A673 (cell line): ENCODE data around the gene HSD11B1L. TPM values are rescaled to one million over a fixed set of nuclear protein-coding genes. Genes with fewer than 3 reads are reported as not detected.

ENCODE experiments used
- BruUV-seq: library from RNA; stranded (reverse); fragments of 400-500 nt; replicated peaks from 2 replicates; lab custom pipeline; 2021; lab: Mats Ljungman, UMichigan
- CTCF ChIA-PET: fragments of 300-600 bp; sonication (Branson Sonifier 250); formaldehyde crosslinking; loops from one replicate; lab custom pipeline; 2022; ENCODE audit warnings: antibody characterized with exemption; lab: Charles Lee
- POLR2A ChIA-PET: fragments of 300-600 bp; sonication (Branson Sonifier 250); formaldehyde crosslinking; loops from one replicate; lab custom pipeline; 2022; ENCODE audit warnings: antibody characterized with exemption; ENCODE audit not compliant: low non-redundant PET; lab: Charles Lee
- DNase-seq: peaks from one replicate; pipeline ENCODE4 v3.0.0-alpha.2; 2015; ENCODE audit warnings: low spot score
- H3K27ac ChIP-seq: fragments of 200-600 bp; sonication (generic); 2 replicates; pipeline ENCODE4 v1.5.1; 2016; ENCODE audit warnings: mixed run types, low read depth, mild to moderate bottlenecking, mixed read lengths, antibody characterized with exemption, low read length; ENCODE audit not compliant: poor library complexity, severe bottlenecking
- H3K27me3 ChIP-seq: fragments of 200-600 bp; sonication (generic); replicated peaks from 2 replicates; pipeline ENCODE4 v1.6.1; 2017; ENCODE audit warnings: mixed run types, low read depth, mild to moderate bottlenecking, mixed read lengths, antibody characterized with exemption, low read length; ENCODE audit not compliant: insufficient read depth, poor library complexity
- H3K36me3 ChIP-seq: fragments of 200-600 bp; sonication (generic); 2 replicates; pipeline ENCODE4 v1.6.1; 2016; ENCODE audit warnings: mixed run types, mild to moderate bottlenecking, mixed read lengths, antibody characterized with exemption, low read length; ENCODE audit not compliant: insufficient read depth, poor library complexity, severe bottlenecking
- H3K4me1 ChIP-seq: fragments of 200-600 bp; sonication (generic); 2 replicates; pipeline ENCODE4 v1.6.1; 2017; ENCODE audit warnings: mixed run types, mild to moderate bottlenecking, mixed read lengths, antibody characterized with exemption, low read length; ENCODE audit not compliant: insufficient read depth, poor library complexity, severe bottlenecking
- H3K4me3 ChIP-seq: fragments of 200-600 bp; sonication (generic); 2 replicates; pipeline ENCODE4 v1.5.1; 2016; ENCODE audit warnings: low read depth, mixed run types, mild to moderate bottlenecking, mixed read lengths, low read length; ENCODE audit not compliant: poor library complexity, severe bottlenecking
- H3K9me3 ChIP-seq: fragments of 200-600 bp; sonication (generic); 2 replicates; pipeline ENCODE4 v1.6.1; 2016; ENCODE audit warnings: mixed run types, low read depth, mild to moderate bottlenecking, mixed read lengths, antibody characterized with exemption, low read length; ENCODE audit not compliant: poor library complexity, severe bottlenecking
- EZH2 ChIP-seq: fragments of 200-600 bp; sonication (generic); IDR thresholded peaks from 2 replicates; pipeline ENCODE4 v1.6.1; 2017; ENCODE audit warnings: borderline replicate concordance, low read depth, mild to moderate bottlenecking, mixed read lengths, antibody characterized with exemption, low read length; ENCODE audit not compliant: poor library complexity, severe bottlenecking
- intact Hi-C: fragments of 100-400 bp; cut with micrococcal nuclease; formaldehyde crosslinking; loops from one replicate; pipeline ENCODE4 v1.10.0; 2022; ENCODE audit not compliant: unreplicated experiment
- total RNA-seq: library from RNA; stranded (reverse); gene quantifications from 2 replicates; pipeline ENCODE4 v1.2.3, GENCODE V29; 2021
- TF ChIP-seq, protein P1 (sequence below): fragments of 300-800, 200-600 bp; sonication (generic); conservative IDR thresholded peaks from 2 replicates; pipeline ENCODE4 v1.5.1; 2017; ENCODE audit warnings: low read depth, mild to moderate bottlenecking, antibody characterized with exemption, low read length, moderate library complexity, mixed read lengths

HSD11B1L gene
- total RNA-seq, 1 experiment from 2014 or later: 5.7 TPM

DNA sequence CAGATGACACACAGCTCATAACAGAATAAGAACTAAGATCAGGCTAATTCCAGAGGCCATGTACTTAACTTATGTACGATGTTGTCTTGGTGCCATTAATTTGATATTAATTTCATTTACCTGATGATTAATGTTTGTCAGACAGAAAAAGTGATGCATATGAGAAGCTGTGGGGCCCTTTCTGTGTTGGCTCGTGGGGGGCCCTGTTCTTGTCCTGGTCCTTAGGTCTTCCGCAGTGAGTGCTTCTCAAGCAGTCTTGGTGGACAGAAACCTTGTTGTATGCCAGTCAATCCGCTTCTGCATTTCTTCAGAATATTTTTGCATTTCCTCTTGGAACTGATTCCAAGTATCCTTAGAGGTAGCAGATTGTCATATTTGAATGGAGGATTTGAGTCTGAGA, 37.8 kb upstream of the HSD11B1L start:
- CTCF ChIA-PET: no interaction called here
- no peaks in the 10 kb centered on the region for H3K27me3 ChIP-seq
- no peak overlapping the region for H3K27ac ChIP-seq
- DNase-seq: no peak
- H3K9me3 ChIP-seq: no peaks in the 10 kb centered on the region
- intact Hi-C loops: no loop called here
- POLR2A ChIA-PET: no interaction called here
- TF ChIP-seq, protein P1, sequence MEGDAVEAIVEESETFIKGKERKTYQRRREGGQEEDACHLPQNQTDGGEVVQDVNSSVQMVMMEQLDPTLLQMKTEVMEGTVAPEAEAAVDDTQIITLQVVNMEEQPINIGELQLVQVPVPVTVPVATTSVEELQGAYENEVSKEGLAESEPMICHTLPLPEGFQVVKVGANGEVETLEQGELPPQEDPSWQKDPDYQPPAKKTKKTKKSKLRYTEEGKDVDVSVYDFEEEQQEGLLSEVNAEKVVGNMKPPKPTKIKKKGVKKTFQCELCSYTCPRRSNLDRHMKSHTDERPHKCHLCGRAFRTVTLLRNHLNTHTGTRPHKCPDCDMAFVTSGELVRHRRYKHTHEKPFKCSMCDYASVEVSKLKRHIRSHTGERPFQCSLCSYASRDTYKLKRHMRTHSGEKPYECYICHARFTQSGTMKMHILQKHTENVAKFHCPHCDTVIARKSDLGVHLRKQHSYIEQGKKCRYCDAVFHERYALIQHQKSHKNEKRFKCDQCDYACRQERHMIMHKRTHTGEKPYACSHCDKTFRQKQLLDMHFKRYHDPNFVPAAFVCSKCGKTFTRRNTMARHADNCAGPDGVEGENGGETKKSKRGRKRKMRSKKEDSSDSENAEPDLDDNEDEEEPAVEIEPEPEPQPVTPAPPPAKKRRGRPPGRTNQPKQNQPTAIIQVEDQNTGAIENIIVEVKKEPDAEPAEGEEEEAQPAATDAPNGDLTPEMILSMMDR: no peak
- no peak for TF ChIP-seq EZH2
- no peak overlapping the region for H3K4me3 ChIP-seq
- BruUV-seq: no TSS peak
- H3K4me1 ChIP-seq: no peaks in the 10 kb centered on the region
- peaks cover 76% of the 10 kb centered on the region for H3K36me3 ChIP-seq

DNA sequence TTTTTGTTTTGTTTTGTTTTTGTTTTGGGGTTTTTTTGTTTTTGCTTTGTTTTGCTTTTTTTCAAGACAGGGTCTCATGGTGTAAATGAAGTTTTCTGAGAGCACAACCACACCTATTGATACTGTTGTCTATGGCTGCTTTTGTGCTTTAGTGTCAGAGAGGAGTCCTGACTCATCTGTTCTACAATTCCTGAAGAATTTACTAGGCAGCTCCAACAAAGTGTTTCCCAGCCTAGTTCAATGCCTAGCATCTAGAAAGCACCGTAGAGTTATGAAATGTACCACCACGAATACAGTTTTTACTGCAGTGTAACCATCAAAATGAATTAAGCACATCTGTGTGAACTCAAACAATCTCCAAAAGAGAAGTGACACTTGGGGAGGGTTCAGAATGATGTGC, 36.8 kb upstream of the HSD11B1L start:
- TF ChIP-seq EZH2: no peak
- TF ChIP-seq, protein P1: no peak
- Histone ChIP-seq H3K4me3 (no peak overlapping the region), H3K27ac (no peak overlapping the region), H3K4me1 (no peaks in the 10 kb centered on the region), H3K36me3 (peaks cover 78% of the 10 kb centered on the region), H3K27me3 (no peaks in the 10 kb centered on the region), H3K9me3 (no peaks in the 10 kb centered on the region)
- intact Hi-C loops: no loop called here
- POLR2A ChIA-PET: no interaction called here
- CTCF ChIA-PET: no interaction called here
- BruUV-seq: no TSS peak
- no peak for DNase-seq

DNA sequence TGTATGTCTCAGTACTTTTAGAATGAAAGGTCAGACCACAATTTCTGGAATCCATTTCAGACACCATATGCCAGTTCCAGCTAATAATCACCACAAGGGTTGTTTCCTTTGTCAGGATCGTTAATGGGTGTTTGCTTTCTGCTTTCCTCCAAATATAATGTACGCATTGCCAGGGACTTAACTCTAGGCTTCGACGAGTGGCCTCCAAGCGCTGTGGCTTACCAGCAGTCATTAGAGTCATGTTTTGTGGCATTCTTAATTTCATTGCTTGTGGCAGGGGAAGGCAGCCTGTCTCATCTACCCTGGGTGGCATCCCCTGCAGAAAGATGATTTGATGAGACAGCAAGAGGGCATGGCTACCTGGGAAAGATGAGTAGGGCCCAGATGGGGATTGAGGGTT, 35.4 kb upstream of the HSD11B1L start:
- Histone ChIP-seq H3K4me3 (no peak overlapping the region), H3K4me1 (no peaks in the 10 kb centered on the region), H3K36me3 (peaks cover 86% of the 10 kb centered on the region), H3K9me3 (no peaks in the 10 kb centered on the region), H3K27me3 (no peaks in the 10 kb centered on the region), H3K27ac (no peak overlapping the region)
- intact Hi-C loops: no loop called here
- ChIA-PET POLR2A (no interaction called here), CTCF (no interaction called here)
- TF ChIP-seq EZH2: no peak
- TF ChIP-seq, protein P1: no peak
- no TSS peak for BruUV-seq
- DNase-seq: no peak
